22Rv1 (cell line): Measurements from ENCODE around the gene KRIT1.
"Not testable (repeated sequence)": the region's sequence is repeated elsewhere in the genome, so short reads cannot be mapped to it uniquely, and the experiment has no call there.

Source experiments
- H3K27ac ChIP-seq: fragments of 450-650 bp; 2 replicates; pipeline ENCODE4 v1.5.1; 2017
- CTCF ChIP-seq: fragments of 450-650 bp; IDR thresholded peaks from 2 replicates; pipeline ENCODE4 v1.5.1; 2017; ENCODE audit warnings: mild to moderate bottlenecking
- ZFX ChIP-seq: fragments of 450-650 bp; IDR thresholded peaks from 2 replicates; pipeline ENCODE4 v1.6.1; 2017; ENCODE audit warnings: antibody characterized with exemption, borderline replicate concordance

Gene KRIT1

GRCh38 chr7:92221766-92222165, 23.9 kb downstream of the KRIT1 start:
- TF ChIP-seq CTCF (no peak), ZFX (no peak)
- H3K27ac ChIP-seq = no peak overlapping the region

DNA sequence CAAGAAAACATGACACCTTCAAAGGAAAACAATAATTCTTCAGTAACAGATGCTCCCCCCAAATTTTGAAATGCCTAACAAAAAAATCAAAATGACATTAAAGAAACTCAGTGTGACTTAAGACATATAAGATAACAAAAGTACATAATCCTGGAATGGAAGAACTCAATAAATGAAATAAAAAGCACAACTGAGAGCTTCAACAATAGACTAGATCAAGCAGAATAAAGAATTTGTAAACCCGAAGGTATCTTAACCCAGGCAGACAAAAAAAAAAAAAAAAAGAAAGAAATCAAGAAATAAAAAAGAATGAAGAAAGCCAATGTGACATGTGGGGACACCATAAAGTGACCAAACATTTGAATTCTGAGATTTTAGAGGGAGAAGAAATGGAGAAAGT, 39.0 kb downstream of the KRIT1 start:
- no peak overlapping the region for H3K27ac ChIP-seq
- no peak for TF ChIP-seq CTCF
- TF ChIP-seq ZFX = no peak

DNA sequence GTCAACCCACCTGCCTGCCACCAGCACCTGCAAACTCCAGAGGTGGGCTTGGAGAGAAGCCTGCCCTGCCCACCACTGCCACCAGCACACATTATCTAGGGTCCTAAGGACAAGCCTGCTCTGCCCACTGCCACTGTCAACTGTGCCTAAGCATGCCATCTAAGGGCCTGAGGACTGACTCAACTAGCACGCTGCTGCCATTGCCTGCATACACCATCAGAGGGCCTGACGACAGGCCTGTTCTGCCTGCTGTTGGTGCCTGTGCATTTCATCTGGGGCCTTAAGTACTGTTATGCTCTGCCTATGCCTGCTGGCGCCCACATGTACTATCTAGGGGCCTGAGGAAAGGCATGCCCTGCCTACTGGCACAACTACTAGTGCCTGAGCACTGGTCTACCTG, 39.7 kb downstream of the KRIT1 start:
- TF ChIP-seq ZFX (no peak), CTCF (no peak)
- no peak overlapping the region for H3K27ac ChIP-seq

DNA sequence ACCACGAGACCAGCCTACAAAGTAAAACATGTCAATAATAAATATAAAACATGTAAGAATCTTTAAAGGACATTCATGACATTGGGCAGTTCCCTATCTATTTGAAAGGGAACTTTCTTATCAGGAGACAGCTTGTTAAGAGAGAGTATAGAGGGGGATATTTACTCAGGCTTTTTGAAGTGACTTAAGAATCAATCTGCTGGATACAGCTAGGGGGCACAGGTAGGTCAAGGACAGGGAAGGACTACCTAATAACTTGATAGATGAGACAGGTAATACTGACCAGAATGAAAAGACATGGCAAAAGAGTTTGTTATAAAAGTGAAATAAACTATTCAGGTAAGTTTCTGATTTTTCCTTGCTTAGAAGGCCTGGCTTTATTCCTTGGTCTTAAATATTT, 44.9 kb downstream of the KRIT1 start:
- no peak for TF ChIP-seq ZFX
- no peak for TF ChIP-seq CTCF
- no peak overlapping the region for H3K27ac ChIP-seq

DNA sequence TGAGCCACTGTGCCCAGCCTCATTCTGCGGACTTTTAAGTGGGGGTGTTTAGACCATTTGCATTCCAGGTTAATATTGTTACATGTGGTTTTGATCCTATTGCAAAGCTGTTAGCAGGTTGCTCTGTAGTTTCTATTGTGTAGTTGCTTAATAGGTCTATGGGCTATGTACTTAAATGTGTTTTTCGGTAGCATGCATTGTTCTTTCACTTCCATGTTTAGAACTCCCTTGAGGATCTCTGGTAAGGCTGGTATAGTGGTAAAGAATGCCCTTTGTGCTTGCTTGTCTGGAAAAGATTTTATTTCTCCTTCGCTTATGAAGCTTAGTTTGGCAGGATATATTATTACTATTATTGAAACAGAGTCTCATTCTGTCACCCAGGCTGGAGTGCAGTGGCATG, 53.4 kb downstream of the KRIT1 start:
- TF ChIP-seq CTCF (no peak), ZFX (no peak)

DNA sequence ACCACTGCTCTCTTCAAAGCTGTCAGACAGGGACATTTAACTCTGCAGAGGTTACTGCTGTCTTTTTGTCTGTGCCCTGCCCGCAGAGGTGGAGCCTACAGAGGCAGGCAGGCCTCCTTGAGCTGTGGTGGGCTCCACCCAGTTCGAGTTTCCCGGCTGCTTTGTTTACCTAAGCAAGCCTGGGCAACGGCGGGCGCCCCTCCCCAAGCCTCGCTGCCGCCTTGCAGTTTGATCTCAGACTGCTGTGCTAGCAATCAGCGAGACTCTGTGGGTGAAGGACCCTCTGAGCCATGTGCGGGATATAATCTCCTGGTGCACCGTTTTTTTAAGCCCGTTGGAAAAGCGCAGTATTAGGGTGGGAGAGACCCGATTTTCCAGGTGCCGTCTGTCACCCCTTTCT, 56.5 kb downstream of the KRIT1 start:
- H3K27ac ChIP-seq = not testable (repeated sequence)

More for the DNA sequence above, 53.4 kb downstream of the KRIT1 start:
- no peak overlapping the region for H3K27ac ChIP-seq

DNA sequence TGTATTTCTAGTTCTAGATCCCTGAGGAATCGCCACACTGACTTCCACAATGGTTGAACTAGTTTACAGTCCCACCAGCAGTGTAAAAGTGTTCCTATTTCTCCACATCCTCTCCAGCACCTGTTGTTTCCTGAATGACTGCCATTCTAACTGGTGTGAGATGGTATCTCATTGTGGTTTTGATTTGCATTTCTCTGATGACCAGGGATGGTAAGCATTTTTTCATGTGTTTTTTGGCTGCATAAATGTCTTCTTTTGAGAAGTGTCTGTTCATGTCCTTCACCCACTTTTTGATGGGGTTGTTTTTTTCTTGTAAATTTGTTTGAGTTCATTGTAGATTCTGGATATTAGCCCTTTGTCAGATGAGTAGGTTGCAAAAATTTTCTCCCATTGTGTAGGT, 61.4 kb downstream of the KRIT1 start:
- not testable (repeated sequence) for H3K27ac ChIP-seq

- no peak within 1 kb of the TSS for H3K27ac ChIP-seq
- TF ChIP-seq CTCF (peak; percentile 100), ZFX (no peak)
Measured at GRCh38 chr7:92178928-92179924, 66.5 kb downstream of the KRIT1 start, which contains the start of gene LRRD1. Gene LRRD1 (minus strand): TSS chr7:92179142. CDS start chr7:92165202, 13,940 bp downstream.
